Prostate gland (tissue), 2 donors: ENCODE measurements around the gene MTFR1L.

Source experiments
- POLR2AphosphoS5 ChIP-seq: sonication (generic); formaldehyde crosslinking; IDR thresholded peaks from one replicate; pipeline ENCODE4 v1.6.1; 2017; ENCODE audit warnings: antibody characterized with exemption
- TF ChIP-seq, protein P1 (sequence below), 4 experiments: fragments of 200-600 bp in 2 of 4; fragments of 450-650 bp in 2 of 4; sonication (generic) in 2 of 4; IDR thresholded peaks; 1 replicate in 3 of 4; 2 replicates in 1 of 4; pipeline ENCODE4 v1.5.1; 2016 to 2019; ENCODE audit warnings: antibody characterized with exemption in 4 of 4, mild to moderate bottlenecking in 2 of 4, moderate library complexity in 2 of 4

DNA sequence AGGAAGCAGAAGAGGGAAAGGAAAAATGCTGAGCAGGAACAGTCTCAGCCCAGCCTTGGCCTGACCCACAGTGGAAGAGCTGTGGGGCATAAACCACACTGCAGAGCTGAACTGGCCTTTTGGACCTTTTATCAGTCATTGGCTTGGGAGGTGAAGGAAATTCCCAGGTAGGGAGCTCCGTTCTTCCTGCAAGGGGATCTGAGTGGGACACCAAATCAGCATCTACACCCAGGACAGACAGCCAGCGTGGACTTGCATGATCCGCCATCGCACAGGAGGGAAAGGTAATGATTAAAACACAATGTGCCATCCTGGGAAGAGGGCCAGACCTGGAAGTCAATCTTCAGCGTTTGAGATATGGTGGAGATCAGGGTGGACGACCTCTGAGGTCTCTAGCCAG, 1.2 kb upstream of the MTFR1L start:
- TF ChIP-seq, protein P1, sequence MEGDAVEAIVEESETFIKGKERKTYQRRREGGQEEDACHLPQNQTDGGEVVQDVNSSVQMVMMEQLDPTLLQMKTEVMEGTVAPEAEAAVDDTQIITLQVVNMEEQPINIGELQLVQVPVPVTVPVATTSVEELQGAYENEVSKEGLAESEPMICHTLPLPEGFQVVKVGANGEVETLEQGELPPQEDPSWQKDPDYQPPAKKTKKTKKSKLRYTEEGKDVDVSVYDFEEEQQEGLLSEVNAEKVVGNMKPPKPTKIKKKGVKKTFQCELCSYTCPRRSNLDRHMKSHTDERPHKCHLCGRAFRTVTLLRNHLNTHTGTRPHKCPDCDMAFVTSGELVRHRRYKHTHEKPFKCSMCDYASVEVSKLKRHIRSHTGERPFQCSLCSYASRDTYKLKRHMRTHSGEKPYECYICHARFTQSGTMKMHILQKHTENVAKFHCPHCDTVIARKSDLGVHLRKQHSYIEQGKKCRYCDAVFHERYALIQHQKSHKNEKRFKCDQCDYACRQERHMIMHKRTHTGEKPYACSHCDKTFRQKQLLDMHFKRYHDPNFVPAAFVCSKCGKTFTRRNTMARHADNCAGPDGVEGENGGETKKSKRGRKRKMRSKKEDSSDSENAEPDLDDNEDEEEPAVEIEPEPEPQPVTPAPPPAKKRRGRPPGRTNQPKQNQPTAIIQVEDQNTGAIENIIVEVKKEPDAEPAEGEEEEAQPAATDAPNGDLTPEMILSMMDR (IDR thresholded peaks at IDR 0.05) = no peak
- TF ChIP-seq POLR2AphosphoS5 = no peak
